ENCODE results near the gene CFI. TPM values are rescaled to one million over a fixed set of nuclear protein-coding genes. Genes with fewer than 3 reads are reported as not detected.

Gene CFI
- total and polyA plus RNA-seq, 2 experiments from 2014 or later: 0.18 to 0.22 TPM

GRCh38 chr4:109749388-109750082, 52.3 kb downstream of the CFI start:
- no peak for TF ChIP-seq EZH2 (IDR thresholded peaks at IDR 0.05; ENCODE audit: insufficient read depth, poor library complexity, severe bottlenecking)
- TF ChIP-seq EZH2phosphoT487 (IDR thresholded peaks at IDR 0.05; ENCODE audit: insufficient read depth, low read depth): no peak
- DNase-seq: no peak
- Histone ChIP-seq H3K9me2 (ENCODE audit: insufficient read depth) (no peaks in the 10 kb centered on the region), H3K79me2 (ENCODE audit: insufficient read depth) (no peaks in the 10 kb centered on the region), H3K4me1 (ENCODE audit: insufficient read depth) (no peaks in the 10 kb centered on the region), H3K9ac (no peak overlapping the region), H3K27me3 (replicated peaks; ENCODE audit: insufficient read depth) (peaks cover 7% of the 10 kb centered on the region; the same call in 1 of the 2 replicates), H3K4me2 (ENCODE audit: unreplicated experiment) (no peak overlapping the region), H3K27ac (no peak overlapping the region), H2AFZ (no peak overlapping the region), H3K36me3 (ENCODE audit: low read depth) (no peaks in the 10 kb centered on the region), H4K20me1 (ENCODE audit: insufficient read depth) (no peaks in the 10 kb centered on the region), H3K4me3 (no peak overlapping the region), H3F3A (ENCODE audit: insufficient read depth) (no peaks in the 10 kb centered on the region), H3K9me3 (ENCODE audit: low read depth) (no peaks in the 10 kb centered on the region)
- WGBS, 2 experiments (ENCODE audit: low coverage in 1 of 2, low lambda C conversion rate in 2 of 2, missing lambda C conversion rate in 2 of 2): 58% methylated on average over 7 of the region's 7 CpGs
- in situ Hi-C loops (cut with MboI): no loop called here

GRCh38 chr4:109748114-109748513, 53.7 kb downstream of the CFI start:
- Histone ChIP-seq H3F3A (ENCODE audit: insufficient read depth) (no peaks in the 10 kb centered on the region), H3K27ac (no peak overlapping the region), H3K9me2 (ENCODE audit: insufficient read depth) (no peaks in the 10 kb centered on the region), H3K4me3 (no peak overlapping the region), H3K4me1 (ENCODE audit: insufficient read depth) (no peaks in the 10 kb centered on the region), H4K20me1 (ENCODE audit: insufficient read depth) (no peaks in the 10 kb centered on the region), H2AFZ (no peak overlapping the region), H3K36me3 (ENCODE audit: low read depth) (no peaks in the 10 kb centered on the region), H3K9me3 (ENCODE audit: low read depth) (no peaks in the 10 kb centered on the region), H3K27me3 (replicated peaks; ENCODE audit: insufficient read depth) (peaks cover 14% of the 10 kb centered on the region; the same call in 1 of the 2 replicates), H3K79me2 (ENCODE audit: insufficient read depth) (no peaks in the 10 kb centered on the region), H3K9ac (no peak overlapping the region), H3K4me2 (ENCODE audit: unreplicated experiment) (no peak overlapping the region)
- in situ Hi-C loops (cut with MboI): no loop called here
- no peak for DNase-seq
- WGBS, 2 experiments (ENCODE audit: low coverage in 1 of 2, low lambda C conversion rate in 2 of 2, missing lambda C conversion rate in 2 of 2): 60 to 75% methylated on average over 1 of the region's 1 CpG
- no peak for TF ChIP-seq EZH2 (IDR thresholded peaks at IDR 0.05; ENCODE audit: insufficient read depth, poor library complexity, severe bottlenecking)
- TF ChIP-seq EZH2phosphoT487 (IDR thresholded peaks at IDR 0.05; ENCODE audit: insufficient read depth, low read depth): no peak

- Histone ChIP-seq H3K36me3 (ENCODE audit: low read depth) (no peaks in the 10 kb centered on the region), H3K4me3 (no peak overlapping the region), H3K27me3 (replicated peaks; ENCODE audit: insufficient read depth) (peaks cover 16% of the 10 kb centered on the region; the same call in 1 of the 2 replicates), H4K20me1 (ENCODE audit: insufficient read depth) (no peaks in the 10 kb centered on the region), H3F3A (ENCODE audit: insufficient read depth) (no peaks in the 10 kb centered on the region), H3K4me2 (ENCODE audit: unreplicated experiment) (no peak overlapping the region), H3K9me2 (ENCODE audit: insufficient read depth) (no peaks in the 10 kb centered on the region), H3K4me1 (ENCODE audit: insufficient read depth) (no peaks in the 10 kb centered on the region), H3K9ac (no peak overlapping the region), H2AFZ (no peak overlapping the region), H3K9me3 (ENCODE audit: low read depth) (no peaks in the 10 kb centered on the region), H3K27ac (no peak overlapping the region), H3K79me2 (ENCODE audit: insufficient read depth) (no peaks in the 10 kb centered on the region)
- TF ChIP-seq EZH2phosphoT487 (IDR thresholded peaks at IDR 0.05; ENCODE audit: insufficient read depth, low read depth) (no peak), EZH2 (IDR thresholded peaks at IDR 0.05; ENCODE audit: insufficient read depth, poor library complexity, severe bottlenecking) (no peak)
- 28 to 53% methylated on average over 2 of the region's 2 CpGs for WGBS, 2 experiments (ENCODE audit: low coverage in 1 of 2, low lambda C conversion rate in 2 of 2, missing lambda C conversion rate in 2 of 2)
- in situ Hi-C loops (cut with MboI): no loop called here
- no peak for DNase-seq
These were observed 55.1 kb downstream of the CFI start for GRCh38 chr4:109746728-109747127.

GRCh38 chr4:109745830-109746229, 56.0 kb downstream of the CFI start:
- in situ Hi-C loops (cut with MboI): no loop called here
- DNase-seq: no peak
- Histone ChIP-seq H3K27ac (no peak overlapping the region), H2AFZ (no peak overlapping the region), H3K9me2 (ENCODE audit: insufficient read depth) (no peaks in the 10 kb centered on the region), H4K20me1 (ENCODE audit: insufficient read depth) (no peaks in the 10 kb centered on the region), H3K36me3 (ENCODE audit: low read depth) (no peaks in the 10 kb centered on the region), H3K9ac (no peak overlapping the region), H3K4me3 (no peak overlapping the region), H3F3A (ENCODE audit: insufficient read depth) (no peaks in the 10 kb centered on the region), H3K4me1 (ENCODE audit: insufficient read depth) (no peaks in the 10 kb centered on the region), H3K9me3 (ENCODE audit: low read depth) (no peaks in the 10 kb centered on the region), H3K4me2 (ENCODE audit: unreplicated experiment) (no peak overlapping the region), H3K79me2 (ENCODE audit: insufficient read depth) (no peaks in the 10 kb centered on the region), H3K27me3 (replicated peaks; ENCODE audit: insufficient read depth) (peaks cover 16% of the 10 kb centered on the region; the same call in 1 of the 2 replicates)
- TF ChIP-seq EZH2phosphoT487 (IDR thresholded peaks at IDR 0.05; ENCODE audit: insufficient read depth, low read depth) (no peak), EZH2 (IDR thresholded peaks at IDR 0.05; ENCODE audit: insufficient read depth, poor library complexity, severe bottlenecking) (no peak)
